Measurements from ENCODE around the gene CCL18.
"Not testable (repeated sequence)": the region's sequence is repeated elsewhere in the genome, so short reads cannot be mapped to it uniquely, and the experiment has no call there.

Gene CCL18

DNA sequence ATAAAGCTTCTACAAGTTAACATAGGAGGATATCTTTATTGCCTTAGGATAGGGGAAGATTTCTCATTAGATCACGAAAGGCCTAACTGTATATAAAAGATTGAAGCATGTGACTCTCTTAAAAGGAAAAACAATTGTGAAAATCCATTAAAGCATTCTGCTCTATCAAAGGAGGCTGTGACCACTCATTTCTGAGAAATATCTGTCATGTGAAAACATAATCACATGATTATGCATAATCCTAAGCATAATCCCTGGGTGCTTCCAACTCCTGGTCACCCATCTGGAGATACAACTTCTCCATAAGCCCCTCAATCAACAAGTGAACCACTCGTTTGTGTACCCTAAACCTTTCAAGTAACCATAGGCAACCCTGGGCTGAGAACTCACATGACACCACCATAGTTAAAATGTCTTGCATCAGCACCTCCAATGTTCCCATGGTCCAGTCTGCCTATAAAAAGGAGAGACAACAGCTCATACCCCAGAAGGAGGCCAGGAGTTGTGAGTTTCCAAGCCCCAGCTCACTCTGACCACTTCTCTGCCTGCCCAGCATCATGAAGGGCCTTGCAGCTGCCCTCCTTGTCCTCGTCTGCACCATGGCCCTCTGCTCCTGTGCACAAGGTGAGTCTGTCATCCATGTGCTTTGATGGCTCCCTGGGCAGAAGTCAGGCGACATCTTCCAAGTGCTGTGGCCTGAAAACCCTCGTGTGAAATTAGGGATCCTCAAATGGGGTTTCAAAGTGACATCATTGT is at the start of gene CCL18:
TSS of gene CCL18 (plus strand) at position 487 of the 756 bp plus-strand sequence. CDS start at position 558, 71 bp downstream.
- no peak for DNase-seq (ENCODE audit: low read depth)

GRCh38 chr17:36014946-36015345 is 49.1 kb upstream of the CCL18 start:
- DNase-seq (ENCODE audit: low read depth) = no peak

GRCh38 chr17:36015895-36016294 is 48.2 kb upstream of the CCL18 start:
- not testable (repeated sequence) for DNase-seq (ENCODE audit: low read depth)

GRCh38 chr17:36016555-36016954 is 47.5 kb upstream of the CCL18 start:
- DNase-seq (ENCODE audit: low read depth) = no peak

- no peak for DNase-seq (ENCODE audit: low read depth)
These were observed 46.3 kb upstream of the CCL18 start, which contains the start of gene CCL23 for GRCh38 chr17:36017799-36018198. CCL23 (minus strand) TSS chr17:36017972; CDS start chr17:36017897, 75 bp downstream.

DNA sequence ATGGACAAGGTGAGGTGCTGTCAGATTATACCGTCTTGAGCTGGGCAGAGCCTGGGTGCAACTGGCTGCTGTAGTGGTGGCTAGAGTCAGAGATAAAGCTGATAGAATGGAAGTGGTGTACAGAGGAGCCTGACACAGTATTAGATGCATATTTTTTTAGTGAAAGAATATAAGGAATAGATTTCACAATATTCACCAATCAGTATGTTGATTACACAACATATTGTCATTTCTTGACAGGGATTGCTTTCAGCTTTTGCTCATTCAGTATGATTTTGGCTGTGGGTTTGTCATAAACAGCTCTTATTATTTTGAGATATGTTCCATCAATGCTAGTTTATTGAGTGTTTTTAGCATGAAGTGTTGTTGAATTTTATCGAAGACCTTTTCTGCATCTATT is 44.6 kb upstream of the CCL18 start:
- DNase-seq (ENCODE audit: low read depth) = no peak

DNA sequence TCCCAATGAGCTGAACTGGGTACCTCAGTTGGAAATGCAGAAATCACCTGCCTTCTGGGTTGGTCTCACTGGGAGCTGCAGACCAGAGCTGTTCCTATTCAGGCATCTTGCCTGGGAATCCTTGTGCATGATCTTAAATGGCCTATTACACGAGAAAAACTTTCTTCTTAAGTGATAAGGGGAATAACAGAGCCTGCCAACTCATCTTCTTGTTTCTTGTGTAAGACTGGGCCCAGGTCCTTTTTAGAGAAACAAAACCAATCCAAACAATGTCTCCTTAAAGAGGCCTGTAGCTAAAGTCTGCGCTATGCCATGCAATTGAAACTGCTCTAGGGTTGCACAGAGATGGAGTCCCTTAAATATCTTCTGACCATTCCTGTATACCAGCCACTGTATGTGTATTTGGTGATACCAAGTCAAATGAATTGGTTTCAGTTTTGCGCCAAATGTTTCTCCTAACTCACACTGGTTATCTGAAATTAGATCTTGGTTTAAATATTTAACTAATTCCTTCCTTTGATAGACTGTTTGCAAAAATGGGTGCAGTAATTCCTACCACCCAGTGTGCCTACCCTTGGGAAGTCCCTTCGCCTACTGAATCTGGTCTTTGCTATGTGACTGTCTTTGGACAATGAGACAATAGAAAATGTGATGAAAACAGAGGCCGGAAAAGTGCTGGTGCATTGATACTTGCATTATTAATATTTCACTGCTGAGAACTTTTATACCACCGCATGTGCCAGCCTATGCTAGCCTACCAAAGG is 39.8 kb upstream of the CCL18 start:
- DNase-seq (ENCODE audit: low read depth) = no peak

DNA sequence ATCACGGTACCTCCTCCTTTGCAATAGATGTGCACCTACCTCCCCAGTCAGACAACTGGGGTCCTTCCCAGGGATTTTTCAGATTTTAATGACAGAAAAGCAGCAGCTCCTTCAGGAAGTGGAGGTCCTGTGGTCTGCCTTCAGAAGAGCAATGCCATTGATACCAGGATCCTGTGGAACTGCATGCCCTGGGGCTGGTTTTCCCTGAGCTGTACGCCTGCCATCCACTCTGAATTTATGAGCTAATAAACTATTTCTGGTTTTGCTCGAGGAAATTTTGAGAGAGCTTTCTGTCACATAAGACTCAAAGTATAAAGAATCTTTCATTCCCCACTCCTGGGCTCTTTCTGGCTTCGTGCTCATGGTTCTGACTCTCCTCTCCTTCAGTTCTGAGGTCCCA is 36.3 kb upstream of the CCL18 start:
- DNase-seq (ENCODE audit: low read depth) = no peak

DNA sequence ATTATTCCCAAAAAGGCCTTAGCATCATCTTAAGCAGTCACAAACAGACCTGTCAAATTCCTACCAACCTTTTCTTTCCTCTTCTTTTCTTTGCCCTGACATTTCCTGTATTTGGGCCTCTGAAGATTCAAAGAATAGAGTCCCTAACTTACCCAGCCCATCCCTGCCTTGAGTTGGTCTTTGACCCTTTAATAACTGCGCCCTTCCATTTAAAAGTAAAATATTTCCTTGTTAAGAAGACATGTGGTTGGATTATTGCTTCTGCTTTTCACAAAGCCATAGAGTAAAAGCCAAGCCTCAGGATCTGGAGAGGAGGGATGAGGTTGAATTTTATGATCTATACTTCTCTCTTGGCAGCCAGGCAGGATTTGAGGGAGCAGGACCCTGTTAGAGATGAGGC is 33.1 kb upstream of the CCL18 start:
- no peak for DNase-seq (ENCODE audit: low read depth)

DNA sequence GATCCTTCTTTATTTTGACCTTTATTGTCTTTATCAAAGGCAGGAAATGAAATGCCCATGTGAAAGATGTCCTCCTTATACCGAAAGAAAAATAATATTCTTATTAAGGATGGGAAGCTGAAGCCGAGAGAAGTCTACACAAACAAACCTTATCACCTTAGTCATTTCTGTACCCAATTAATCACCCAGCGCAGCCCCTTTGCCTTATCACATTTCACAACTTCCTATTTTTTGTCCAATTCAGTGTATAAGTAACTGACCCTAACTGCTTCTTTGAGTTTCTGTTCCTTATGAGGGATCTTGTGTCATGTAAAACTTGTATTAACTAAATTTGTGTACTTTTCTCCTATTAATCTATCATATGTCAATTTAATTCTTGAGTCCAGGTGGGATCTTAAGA is 29.9 kb upstream of the CCL18 start:
- no peak for DNase-seq (ENCODE audit: low read depth)

GRCh38 chr17:36036235-36036634 is 27.8 kb upstream of the CCL18 start:
- no peak for DNase-seq (ENCODE audit: low read depth)

GRCh38 chr17:36048066-36048465 is 16.0 kb upstream of the CCL18 start:
- no peak for DNase-seq (ENCODE audit: low read depth)

DNA sequence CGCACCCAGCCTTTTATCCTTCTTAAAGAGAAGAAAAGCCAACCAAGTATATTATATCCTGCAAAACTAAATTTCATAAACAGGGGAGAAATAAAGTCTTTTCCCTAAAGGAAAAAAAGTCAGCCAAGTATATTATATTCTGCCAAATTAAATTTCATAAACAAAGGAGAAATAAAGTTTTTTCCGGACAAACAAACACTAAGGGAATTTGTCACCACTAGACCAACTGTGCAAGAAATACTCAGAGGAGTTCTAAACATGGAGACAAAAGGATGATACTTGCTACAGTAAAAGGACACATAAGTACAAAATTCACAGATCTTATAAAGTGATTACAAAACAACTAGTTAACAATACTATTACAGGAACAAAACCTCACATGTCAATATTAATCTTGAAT is 14.4 kb upstream of the CCL18 start:
- no peak for DNase-seq (ENCODE audit: low read depth)

DNA sequence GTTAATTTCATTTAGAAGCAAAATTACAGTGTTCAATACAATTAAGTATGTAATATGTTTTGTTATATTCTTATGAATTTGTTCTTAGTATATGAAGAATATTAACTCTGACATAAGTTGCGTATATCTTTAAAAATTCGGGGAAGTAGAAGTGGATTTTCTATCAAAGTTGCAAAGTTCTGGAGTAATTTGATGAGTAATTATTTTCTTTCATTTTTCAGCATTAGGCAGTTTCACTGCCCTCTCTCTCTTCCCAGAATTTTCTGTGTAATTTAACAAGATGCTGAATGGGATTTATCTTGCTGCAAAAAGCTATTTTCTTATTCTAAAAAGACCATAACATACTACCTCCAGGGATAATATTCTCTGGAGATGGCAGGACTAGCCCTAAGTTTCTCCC is 8.9 kb upstream of the CCL18 start:
- DNase-seq (ENCODE audit: low read depth) = no peak

GRCh38 chr17:36055921-36056520 is 8.1 kb upstream of the CCL18 start:
- DNase-seq (ENCODE audit: low read depth) = no peak

DNA sequence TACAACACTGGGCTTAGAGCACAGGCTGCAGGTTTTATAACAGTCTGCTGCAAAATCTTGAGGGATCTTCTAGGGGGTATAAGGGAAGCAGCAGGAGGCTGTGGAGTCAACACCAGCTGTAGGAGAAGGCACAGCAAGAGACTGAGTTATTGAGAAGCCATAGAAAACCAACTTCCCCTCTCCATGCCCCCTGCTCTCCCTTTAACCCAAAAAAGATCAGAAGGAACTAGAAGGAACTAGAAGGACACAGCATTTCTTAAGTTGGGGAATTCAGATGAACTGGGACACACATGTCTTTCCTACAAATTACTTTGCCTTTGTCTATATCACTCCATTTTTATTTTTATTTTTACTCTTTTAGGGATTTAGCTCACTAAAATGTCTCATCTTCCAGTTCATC is 6.2 kb upstream of the CCL18 start:
- DNase-seq (ENCODE audit: low read depth) = no peak

- no peak for DNase-seq (ENCODE audit: low read depth)
These were observed 4.7 kb upstream of the CCL18 start for GRCh38 chr17:36059406-36059805.

DNA sequence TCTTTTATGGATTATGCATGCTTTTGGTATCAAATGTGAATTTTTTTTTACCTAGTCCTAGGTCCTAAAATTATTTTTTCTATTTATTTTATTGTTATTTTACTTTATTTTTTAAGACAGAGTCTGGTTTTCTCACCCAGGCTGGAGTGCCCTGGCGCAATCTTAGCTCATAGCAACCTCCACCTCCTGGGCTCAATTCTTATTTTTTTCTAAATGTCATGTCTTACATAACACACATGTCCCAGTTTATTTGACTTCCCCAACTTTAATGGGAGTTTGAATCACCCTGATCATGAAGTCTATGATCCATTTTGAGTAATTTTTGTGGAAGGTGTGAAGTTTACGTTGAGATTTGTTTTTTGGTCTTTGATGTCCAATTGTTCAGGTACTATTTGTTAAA is 3.3 kb upstream of the CCL18 start:
- DNase-seq (ENCODE audit: low read depth) = no peak

GRCh38 chr17:36066365-36066985 is 2.4 kb downstream of the CCL18 start:
- DNase-seq (ENCODE audit: low read depth) = no peak

GRCh38 chr17:36068524-36068923 is 4.5 kb downstream of the CCL18 start:
- DNase-seq (ENCODE audit: low read depth) = no peak

DNA sequence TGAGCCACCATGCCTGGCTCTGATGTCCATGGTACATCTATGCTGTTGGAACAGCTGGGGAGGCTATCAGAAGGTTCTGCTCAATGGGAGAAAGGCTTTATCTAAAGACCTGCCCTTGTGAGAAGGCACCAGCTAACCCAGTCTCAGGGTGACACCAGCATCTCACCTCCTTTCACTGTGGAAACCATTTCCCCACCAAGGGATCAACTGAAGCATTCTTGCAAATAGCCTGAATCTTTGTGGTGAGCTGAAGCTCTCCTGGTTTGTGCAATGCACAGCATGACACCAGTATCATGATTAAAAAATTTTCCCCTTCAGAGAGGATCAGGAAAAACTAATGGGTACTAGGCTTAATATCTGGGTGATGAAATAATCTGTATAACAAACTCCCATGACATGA is 5.1 kb downstream of the CCL18 start:
- no peak for DNase-seq (ENCODE audit: low read depth)

DNA sequence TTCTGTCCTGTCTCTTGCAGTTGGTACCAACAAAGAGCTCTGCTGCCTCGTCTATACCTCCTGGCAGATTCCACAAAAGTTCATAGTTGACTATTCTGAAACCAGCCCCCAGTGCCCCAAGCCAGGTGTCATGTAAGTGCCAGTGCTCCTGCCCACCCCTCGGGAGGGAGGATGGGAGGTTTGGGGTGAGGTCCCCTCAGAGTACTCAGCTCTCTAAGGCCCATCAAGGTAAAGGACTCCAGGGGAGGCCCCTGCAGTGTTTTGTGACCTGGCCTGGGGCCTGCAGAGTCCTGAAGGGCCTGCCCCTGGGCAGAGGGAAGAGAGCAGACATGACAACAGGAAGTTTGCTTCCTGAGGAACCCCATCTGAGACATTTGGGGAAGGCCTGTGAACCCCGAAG is 6.4 kb downstream of the CCL18 start:
- DNase-seq (ENCODE audit: low read depth) = no peak

- no peak for DNase-seq (ENCODE audit: low read depth)
These were observed 7.7 kb downstream of the CCL18 start for GRCh38 chr17:36071751-36072150.

Measured in fibroblast of the conjunctiva (primary cell).